WTC11 (cell line): ENCODE results near the gene PLPPR5.

Experiments used
- CREB1 ChIP-seq: sonication (generic); formaldehyde crosslinking; IDR thresholded peaks from 2 replicates; pipeline ENCODE4 v1.8.0; 2023; ENCODE audit warnings: mild to moderate bottlenecking, missing genetic modification reagents
- FOXP1 ChIP-seq: sonication (generic); formaldehyde crosslinking; IDR thresholded peaks from 2 replicates; pipeline ENCODE4 v1.8.0; 2022; ENCODE audit warnings: missing genetic modification reagents, mild to moderate bottlenecking, moderate library complexity, borderline replicate concordance
- GABPB1 ChIP-seq: sonication (generic); formaldehyde crosslinking; IDR thresholded peaks from 2 replicates; pipeline ENCODE4 v1.8.1; 2023; ENCODE audit warnings: mild to moderate bottlenecking, missing genetic modification reagents
- GRHL2 ChIP-seq: fragments of 250-450 bp; sonication (Bioruptor Pico); IDR thresholded peaks from 2 replicates; pipeline ENCODE4 v1.8.0; 2022; ENCODE audit warnings: mild to moderate bottlenecking, moderate library complexity; ENCODE audit not compliant: insufficient replicate concordance, severe bottlenecking
- NFYB ChIP-seq: sonication (generic); formaldehyde crosslinking; conservative IDR thresholded peaks from 2 replicates; pipeline ENCODE4 v1.8.0; 2022; ENCODE audit warnings: low read depth, missing genetic modification reagents
- NR2C2 ChIP-seq: sonication (generic); formaldehyde crosslinking; IDR thresholded peaks from 2 replicates; pipeline ENCODE4 v1.8.0; 2022; ENCODE audit warnings: mild to moderate bottlenecking, missing genetic modification reagents
- TEAD4 ChIP-seq: sonication (generic); formaldehyde crosslinking; IDR thresholded peaks from 2 replicates; pipeline ENCODE4 v1.8.0; 2022; ENCODE audit warnings: mild to moderate bottlenecking, missing genetic modification reagents
- ZNF232 ChIP-seq: sonication (generic); formaldehyde crosslinking; IDR thresholded peaks from 2 replicates; pipeline ENCODE4 v1.8.0; 2022; ENCODE audit warnings: mild to moderate bottlenecking, missing genetic modification reagents
- ZNF416 ChIP-seq: fragments of 250-450 bp; sonication (Bioruptor Pico); IDR thresholded peaks from 2 replicates; pipeline ENCODE4 v1.9.0; 2021; ENCODE audit warnings: mild to moderate bottlenecking, inconsistent platforms
- TF ChIP-seq, protein P1 (sequence below): sonication (generic); formaldehyde crosslinking; IDR thresholded peaks from 2 replicates; pipeline ENCODE4 v1.8.0; 2022; ENCODE audit warnings: mild to moderate bottlenecking, missing genetic modification reagents
- TF ChIP-seq, protein P2 (sequence below): fragments of 200-600 bp; IDR thresholded peaks from 2 replicates; pipeline ENCODE4 v1.8.0; 2022; ENCODE audit warnings: antibody characterized with exemption
- TF ChIP-seq, protein P3 (sequence below): sonication (generic); formaldehyde crosslinking; IDR thresholded peaks from 2 replicates; pipeline ENCODE4 v1.8.1; 2023; ENCODE audit warnings: mild to moderate bottlenecking, missing genetic modification reagents
- TF ChIP-seq, protein P4 (sequence below): sonication (generic); formaldehyde crosslinking; IDR thresholded peaks from 2 replicates; pipeline ENCODE4 v1.8.1; 2022; ENCODE audit warnings: mild to moderate bottlenecking, missing genetic modification reagents, moderate library complexity, borderline replicate concordance
- TF ChIP-seq, protein P5 (sequence below): sonication (generic); formaldehyde crosslinking; IDR thresholded peaks from 2 replicates; pipeline ENCODE4 v1.8.0; 2022; ENCODE audit warnings: mild to moderate bottlenecking, missing genetic modification reagents

DNA sequence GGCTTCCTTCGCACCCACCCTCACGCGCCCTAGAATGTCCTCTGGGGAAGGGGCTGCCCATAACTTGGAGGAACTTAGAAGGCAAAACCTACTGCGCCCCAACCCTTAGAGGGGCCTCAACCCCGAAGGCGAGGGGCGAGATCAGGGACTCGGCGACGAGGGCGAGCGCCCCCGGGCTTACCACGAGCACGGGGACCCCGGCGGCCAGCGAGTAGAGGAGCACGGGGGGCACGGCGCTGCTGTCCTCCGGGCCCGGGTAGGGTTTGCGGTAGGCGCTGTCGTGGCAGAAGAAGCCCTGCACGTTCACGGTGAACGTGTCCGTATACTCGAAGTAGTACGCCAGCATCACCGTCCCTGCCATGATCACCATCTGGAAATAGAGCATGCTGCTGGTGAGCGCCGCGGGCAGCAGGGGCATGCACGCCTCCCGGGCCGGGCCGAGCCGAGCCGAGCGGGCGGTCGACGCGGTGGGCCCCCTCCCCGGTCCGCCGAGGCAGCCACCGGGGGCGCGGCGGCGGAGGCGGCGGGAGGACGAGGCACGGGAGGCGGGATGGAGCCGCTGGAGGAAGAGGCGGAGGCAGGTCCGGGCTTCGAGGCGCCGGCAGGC, 304 bp downstream of the PLPPR5 start:
- TF ChIP-seq NFYB (CRISPR knock-in tag) (no peak), ZNF416 (CRISPR knock-in tag) (no peak), TEAD4 (CRISPR knock-in tag) (no peak), GRHL2 (CRISPR knock-in tag) (no peak), FOXP1 (CRISPR knock-in tag) (no peak; the same call in 1 of the 2 replicates), ZNF232 (CRISPR knock-in tag) (0 out of 2 replicates have a peak, but pooled peaks have one; percentile 63), GABPB1 (CRISPR knock-in tag) (no peak), NR2C2 (no peak), CREB1 (CRISPR knock-in tag) (no peak)
- TF ChIP-seq, protein P1, sequence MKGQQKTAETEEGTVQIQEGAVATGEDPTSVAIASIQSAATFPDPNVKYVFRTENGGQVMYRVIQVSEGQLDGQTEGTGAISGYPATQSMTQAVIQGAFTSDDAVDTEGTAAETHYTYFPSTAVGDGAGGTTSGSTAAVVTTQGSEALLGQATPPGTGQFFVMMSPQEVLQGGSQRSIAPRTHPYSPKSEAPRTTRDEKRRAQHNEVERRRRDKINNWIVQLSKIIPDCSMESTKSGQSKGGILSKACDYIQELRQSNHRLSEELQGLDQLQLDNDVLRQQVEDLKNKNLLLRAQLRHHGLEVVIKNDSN (CRISPR knock-in tag) = no peak
- TF ChIP-seq, protein P2, sequence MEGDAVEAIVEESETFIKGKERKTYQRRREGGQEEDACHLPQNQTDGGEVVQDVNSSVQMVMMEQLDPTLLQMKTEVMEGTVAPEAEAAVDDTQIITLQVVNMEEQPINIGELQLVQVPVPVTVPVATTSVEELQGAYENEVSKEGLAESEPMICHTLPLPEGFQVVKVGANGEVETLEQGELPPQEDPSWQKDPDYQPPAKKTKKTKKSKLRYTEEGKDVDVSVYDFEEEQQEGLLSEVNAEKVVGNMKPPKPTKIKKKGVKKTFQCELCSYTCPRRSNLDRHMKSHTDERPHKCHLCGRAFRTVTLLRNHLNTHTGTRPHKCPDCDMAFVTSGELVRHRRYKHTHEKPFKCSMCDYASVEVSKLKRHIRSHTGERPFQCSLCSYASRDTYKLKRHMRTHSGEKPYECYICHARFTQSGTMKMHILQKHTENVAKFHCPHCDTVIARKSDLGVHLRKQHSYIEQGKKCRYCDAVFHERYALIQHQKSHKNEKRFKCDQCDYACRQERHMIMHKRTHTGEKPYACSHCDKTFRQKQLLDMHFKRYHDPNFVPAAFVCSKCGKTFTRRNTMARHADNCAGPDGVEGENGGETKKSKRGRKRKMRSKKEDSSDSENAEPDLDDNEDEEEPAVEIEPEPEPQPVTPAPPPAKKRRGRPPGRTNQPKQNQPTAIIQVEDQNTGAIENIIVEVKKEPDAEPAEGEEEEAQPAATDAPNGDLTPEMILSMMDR = no peak
- TF ChIP-seq, protein P3, sequence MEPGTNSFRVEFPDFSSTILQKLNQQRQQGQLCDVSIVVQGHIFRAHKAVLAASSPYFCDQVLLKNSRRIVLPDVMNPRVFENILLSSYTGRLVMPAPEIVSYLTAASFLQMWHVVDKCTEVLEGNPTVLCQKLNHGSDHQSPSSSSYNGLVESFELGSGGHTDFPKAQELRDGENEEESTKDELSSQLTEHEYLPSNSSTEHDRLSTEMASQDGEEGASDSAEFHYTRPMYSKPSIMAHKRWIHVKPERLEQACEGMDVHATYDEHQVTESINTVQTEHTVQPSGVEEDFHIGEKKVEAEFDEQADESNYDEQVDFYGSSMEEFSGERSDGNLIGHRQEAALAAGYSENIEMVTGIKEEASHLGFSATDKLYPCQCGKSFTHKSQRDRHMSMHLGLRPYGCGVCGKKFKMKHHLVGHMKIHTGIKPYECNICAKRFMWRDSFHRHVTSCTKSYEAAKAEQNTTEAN (CRISPR knock-in tag) = no peak
- TF ChIP-seq, protein P4, sequence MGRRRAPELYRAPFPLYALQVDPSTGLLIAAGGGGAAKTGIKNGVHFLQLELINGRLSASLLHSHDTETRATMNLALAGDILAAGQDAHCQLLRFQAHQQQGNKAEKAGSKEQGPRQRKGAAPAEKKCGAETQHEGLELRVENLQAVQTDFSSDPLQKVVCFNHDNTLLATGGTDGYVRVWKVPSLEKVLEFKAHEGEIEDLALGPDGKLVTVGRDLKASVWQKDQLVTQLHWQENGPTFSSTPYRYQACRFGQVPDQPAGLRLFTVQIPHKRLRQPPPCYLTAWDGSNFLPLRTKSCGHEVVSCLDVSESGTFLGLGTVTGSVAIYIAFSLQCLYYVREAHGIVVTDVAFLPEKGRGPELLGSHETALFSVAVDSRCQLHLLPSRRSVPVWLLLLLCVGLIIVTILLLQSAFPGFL (CRISPR knock-in tag) = no peak
- TF ChIP-seq, protein P5, sequence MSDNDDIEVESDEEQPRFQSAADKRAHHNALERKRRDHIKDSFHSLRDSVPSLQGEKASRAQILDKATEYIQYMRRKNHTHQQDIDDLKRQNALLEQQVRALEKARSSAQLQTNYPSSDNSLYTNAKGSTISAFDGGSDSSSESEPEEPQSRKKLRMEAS (CRISPR knock-in tag) = peak; percentile 53; the same call in 1 of the 2 replicates
